HEK293 (cell line): ENCODE data around the gene STAP2.

Source experiments
- REST ChIP-seq: fragments of 450-650 bp; formaldehyde crosslinking; IDR thresholded peaks from 2 replicates; pipeline ENCODE4 v1.5.1; 2016; ENCODE audit warnings: missing biosample characterization, missing genetic modification characterization
- YY1 ChIP-seq: fragments of 450-650 bp; formaldehyde crosslinking; IDR thresholded peaks from 2 replicates; pipeline ENCODE4 v1.5.1; 2018; ENCODE audit warnings: missing biosample characterization, missing genetic modification characterization

DNA sequence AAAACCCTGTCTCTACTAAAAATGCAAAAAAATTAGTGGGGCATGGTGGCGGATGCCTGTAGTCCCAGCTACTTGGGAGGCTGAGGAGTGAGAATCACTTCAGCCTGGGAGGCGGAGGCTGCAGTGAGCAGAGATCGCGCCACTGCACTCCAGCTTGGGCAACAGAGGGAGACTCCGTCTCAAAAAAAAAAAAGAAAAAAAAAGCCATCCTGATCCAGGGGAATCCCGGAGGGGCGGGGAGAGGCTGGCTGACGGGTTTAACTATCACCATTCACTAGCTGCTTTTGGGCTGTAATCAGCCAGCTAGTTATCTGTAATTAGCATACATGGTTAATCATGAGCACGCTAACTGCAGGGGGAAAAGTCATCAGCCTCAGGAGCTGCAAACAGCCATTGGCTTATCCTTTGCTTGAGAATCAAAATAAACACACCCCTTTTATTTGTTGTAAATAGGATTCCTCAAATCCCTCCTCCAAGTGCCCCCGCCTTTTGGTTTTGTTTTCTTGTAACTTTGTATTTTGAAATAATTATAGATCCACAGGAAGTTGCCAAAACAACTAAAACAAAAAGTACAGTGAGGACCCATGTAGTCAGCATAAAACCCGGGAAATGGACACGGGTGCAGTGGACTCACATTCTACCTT lies 24.7 kb downstream of the STAP2 start:
- TF ChIP-seq REST (tag by site-specific recombination): no peak
- no peak for TF ChIP-seq YY1 (tag by site-specific recombination)
